Activated naive CD4-positive, alpha-beta T cell treated with anti-CD3 and anti-CD28 coated beads, Interleukin-2, amount 50 U/mL, for 16 hours (primary cell): ENCODE data around the gene SOHLH2.

Experiments
- DNase-seq: peaks from one replicate; pipeline ENCODE4 v3.0.0-alpha.2; 2020

The SOHLH2 gene

DNA sequence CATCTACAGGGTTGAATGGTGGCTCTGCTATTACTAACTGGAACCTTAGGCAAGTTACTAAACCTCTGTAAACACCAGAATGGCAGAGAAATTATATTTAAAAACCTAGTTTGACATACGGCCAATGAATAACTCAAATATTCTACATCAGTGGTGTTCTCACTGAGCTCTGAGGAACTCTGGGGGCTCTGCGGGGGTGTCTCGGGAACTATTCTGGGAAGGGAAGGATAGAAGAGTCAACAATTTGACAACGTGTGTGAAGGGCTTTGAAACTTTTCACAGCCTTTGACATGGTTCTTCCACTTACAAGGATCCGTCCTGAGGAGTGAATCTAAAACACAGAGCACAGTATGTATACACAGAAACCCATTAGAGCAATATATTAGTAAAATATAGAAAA, 38.7 kb downstream of the SOHLH2 start:
- no peak for DNase-seq

DNA sequence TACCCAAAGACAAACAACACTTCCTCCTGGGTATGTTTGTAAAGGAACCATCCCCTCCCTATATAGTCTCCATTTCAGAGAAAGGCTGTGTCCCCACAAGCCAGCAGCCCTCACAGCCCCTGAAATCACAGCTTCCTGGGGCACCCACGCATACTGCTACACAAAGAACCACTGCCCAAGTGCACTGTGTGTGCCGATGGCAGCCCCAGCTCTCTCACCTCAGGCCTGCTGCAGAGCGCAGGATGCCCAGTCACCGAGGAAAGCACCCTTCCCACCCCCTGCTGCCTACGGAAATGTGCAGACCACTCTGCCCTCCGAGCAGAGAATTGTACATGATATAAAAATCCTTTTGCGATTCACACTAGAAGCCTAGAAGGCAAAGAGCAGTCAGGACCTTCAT, 39.4 kb downstream of the SOHLH2 start:
- no peak for DNase-seq

DNA sequence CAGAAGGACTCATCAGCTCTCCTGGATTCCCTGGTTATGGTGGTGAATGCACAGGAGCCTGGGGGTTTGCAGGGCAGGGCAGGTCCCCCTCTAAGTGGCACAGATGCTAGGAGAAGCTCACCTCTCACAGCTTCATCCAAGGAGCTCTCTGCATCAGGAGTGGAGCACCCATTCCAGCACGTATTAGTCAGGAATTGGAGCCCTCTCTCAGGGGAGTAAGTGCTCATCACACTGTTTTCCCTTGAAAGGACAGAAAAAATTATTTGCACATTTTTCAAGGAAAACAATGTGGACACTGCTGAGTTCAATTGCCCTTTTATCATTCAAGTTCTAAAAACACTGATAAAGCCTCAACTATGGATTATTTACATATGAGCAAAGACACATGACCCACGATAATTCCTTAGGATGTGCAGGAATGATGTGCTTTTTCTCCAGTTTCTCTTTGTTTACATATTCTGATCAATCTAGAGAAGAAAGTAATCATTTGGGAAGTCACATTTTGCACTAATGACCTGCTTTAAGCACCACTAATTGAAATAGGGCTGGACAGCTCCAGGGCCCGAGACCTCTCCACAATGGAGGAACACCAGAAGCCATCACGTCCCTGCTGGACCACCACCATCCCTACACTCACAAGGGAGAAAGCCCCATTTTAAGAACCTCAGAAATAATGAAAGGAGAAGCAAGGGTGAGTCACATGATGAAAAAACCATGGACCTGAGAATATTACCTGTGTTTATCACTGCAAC, 40.6 kb downstream of the SOHLH2 start:
- no peak for DNase-seq

DNA sequence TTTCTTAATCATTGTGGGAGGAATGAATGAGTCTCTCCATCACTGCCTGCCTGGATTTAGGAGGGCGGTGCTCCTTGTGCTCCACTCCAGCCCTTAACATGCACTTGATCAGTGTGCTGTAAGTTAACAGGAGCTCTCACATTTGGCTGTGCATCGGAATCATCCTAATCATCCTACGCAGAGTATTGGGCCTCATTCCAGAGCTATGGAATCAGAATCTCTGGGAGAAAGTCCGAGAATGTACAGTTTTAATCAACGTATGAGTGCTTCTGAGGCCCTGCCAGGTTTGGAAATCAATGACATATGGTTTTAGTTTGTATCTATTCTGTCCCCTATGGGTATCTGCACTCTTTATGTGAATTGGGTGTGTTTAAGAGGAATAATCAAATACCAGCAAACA, 48.3 kb downstream of the SOHLH2 start:
- DNase-seq = no peak

DNA sequence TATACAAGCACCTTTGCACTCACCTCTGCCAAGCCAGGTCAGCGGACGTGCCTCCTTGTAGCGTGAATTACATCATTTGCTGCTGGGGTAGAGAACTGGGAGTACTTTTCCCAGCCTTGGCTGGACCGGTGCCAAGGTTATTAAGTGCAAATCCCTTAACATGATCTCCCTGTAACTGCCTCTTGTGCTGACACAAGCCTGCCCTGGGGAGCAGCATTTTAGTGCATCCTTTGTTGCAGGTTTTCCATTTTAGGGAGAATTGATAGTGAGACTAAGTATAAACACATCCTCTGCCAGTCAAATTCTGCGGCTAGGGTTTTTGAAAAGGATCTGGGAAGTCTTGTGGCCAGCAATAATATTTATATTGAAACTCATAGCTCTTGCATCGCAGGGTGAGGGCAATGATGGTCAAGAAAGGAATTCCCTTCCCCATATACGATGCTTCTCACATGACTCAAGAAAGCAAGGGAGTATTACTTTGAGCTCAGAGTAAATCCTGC, 50.5 kb downstream of the SOHLH2 start:
- no peak for DNase-seq

DNA sequence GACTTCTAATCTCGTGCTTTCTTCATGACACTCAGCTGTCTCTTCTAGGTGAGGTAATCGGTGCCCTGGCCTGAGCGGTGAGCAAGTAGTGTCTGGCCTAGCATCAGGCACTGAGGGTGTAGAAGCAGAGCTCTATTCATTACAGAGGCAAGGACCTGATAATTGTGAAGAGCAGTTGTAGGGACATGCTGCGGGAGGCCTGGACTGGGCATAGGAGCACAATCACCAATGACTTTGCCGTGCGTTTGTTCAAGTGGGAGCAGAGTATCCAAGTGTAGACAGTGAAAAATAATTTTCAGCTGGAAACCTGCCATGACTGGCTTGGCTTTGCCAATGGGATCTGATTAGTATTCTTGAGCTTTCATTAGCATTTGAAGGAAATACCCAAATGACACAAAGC, 51.1 kb downstream of the SOHLH2 start:
- no peak for DNase-seq

DNA sequence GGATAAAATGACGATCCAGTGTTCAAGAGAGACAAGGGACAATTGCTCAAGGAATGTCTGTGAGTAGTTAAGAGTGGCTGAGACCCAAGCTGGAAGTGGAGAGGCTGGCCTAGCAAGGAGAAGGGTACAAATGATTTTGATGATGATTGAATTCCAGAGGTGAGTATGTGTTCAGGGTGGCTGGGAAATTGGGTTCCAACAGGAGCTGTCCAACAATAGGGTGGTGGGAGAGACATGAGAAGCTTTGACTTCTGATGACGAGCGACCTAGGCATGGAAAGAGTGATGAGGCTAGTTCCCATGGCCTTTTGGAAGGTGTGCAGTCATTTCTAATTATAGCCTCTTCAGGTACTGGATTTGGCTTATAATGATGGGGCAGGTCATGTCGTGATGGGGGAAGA, 54.1 kb downstream of the SOHLH2 start:
- no peak for DNase-seq

DNA sequence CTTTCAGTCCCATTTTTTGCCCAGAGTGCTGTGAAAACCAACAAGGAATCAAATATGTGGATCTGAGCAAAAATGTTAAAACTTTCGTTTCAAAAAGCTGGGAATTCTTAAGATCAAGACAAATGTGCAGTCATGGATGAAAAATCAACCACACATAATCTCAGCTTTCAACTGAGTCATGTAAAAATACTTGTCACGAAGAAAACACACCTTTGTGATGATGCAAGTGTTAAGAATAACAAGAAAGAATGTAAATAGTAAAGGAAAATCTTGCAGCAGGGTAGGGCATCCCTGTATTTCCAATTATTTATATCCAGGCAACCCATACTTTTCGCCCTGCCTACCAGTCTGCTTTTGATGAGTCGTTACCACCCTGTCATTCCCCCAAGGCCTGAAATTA, 55.7 kb downstream of the SOHLH2 start:
- DNase-seq = no peak

DNA sequence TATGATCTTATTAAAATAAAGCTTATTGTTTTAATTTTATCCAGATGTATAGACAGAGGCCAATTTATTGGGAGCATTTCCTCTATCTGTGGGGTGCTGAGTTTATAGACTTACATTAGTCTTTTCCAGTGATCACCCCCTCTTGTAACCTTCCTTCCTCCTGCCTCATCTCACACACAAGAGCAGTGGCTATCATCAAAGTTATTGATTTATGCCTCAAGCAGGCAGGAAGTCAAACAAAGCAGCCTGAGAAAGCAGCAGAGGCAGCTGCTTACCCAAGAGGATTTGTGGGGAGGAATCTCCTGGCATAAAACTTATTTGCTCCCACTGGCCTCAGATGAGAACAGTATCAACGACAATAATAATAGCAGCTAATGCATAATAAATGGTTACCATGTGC, 56.9 kb downstream of the SOHLH2 start:
- no peak for DNase-seq

DNA sequence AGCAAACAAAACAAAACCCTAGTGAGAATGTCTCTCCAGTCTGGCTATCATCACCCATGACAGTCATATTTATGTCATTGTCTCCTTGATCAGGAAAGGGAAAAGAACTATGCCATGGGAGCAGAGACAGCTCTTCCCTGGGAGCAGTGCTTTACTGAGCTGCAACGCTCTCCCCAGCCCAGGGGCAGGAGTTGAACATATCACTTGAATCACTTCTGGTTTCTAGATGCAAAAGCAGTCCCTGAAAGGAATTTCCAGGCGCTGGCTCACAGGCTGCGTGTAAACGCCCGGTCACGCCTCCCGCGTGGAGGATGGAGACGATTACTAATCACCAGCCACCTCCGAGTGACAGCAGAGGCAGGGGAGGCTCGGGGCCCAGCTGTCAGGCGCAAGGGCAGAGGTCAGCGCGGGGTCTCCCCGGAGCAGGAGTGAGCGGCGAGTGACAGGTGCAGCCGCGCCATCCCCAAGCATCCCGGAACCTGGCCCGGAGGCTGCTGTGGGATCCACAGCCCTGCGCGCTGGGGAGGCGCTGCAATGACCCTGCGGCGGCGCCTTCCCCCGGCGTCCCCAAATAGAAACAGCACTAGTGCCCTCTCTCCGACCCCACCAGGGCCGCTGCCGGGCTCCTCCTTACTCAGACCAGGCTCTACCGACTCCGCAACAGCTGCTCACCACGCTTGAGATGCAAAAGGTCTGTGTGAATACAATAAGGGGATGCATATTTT, 59.6 kb downstream of the SOHLH2 start:
- DNase-seq = no peak

DNA sequence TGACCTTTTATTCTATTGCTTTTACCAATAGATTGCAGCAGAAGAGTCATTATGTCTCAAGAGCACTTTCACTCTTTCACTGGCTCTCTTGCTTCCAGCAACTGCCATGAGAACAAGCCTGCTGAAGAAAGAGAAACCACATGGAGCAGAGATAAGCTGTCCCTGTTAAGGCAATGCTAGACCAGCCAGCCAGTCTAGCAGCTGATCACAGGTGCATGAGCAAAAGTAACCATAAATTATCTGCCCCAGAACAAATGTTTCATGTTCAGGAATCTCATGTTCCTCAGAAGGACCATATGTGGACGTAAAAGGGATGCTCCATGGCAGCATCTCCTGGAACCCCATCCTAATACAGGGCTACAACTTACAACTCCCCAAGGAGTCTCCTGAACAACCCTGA, 62.8 kb downstream of the SOHLH2 start:
- no peak for DNase-seq

DNA sequence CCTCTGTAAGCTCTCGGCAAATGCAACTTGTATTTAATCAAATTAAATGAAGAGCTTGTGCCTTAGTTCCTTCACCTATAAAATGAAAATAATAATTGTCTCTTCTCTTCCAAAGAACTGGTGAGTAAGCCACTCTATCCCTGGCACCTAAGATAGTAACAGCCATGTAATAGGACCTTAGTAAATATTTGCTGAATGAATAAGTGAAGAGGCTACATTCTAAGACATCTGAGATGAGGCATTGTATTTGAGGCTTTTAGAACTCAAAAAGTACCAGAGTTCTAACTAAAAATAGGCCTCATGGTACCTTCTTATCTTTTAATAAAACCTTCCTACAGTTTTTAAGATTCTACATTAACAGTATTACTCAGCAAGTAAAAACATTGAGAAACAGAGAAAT, 65.9 kb downstream of the SOHLH2 start:
- DNase-seq = no peak

DNA sequence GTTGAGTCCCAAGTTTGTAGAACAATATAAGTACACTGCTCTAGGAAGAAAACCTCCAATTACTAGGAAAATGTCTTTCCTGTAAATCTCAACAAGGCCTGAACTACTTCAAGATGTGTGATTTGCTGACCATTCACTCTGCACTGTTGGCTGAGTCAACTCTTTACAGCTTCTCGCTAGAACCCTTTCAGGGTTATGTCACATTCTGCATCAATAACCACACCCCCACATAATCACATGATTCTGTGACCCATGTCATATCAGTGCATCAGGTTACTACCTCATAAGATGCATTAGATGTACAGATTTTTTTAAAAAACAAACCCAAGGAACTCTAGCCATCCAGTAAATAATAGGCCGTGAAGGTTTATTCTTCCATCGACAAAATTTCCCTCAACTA, 67.0 kb downstream of the SOHLH2 start:
- DNase-seq = no peak

DNA sequence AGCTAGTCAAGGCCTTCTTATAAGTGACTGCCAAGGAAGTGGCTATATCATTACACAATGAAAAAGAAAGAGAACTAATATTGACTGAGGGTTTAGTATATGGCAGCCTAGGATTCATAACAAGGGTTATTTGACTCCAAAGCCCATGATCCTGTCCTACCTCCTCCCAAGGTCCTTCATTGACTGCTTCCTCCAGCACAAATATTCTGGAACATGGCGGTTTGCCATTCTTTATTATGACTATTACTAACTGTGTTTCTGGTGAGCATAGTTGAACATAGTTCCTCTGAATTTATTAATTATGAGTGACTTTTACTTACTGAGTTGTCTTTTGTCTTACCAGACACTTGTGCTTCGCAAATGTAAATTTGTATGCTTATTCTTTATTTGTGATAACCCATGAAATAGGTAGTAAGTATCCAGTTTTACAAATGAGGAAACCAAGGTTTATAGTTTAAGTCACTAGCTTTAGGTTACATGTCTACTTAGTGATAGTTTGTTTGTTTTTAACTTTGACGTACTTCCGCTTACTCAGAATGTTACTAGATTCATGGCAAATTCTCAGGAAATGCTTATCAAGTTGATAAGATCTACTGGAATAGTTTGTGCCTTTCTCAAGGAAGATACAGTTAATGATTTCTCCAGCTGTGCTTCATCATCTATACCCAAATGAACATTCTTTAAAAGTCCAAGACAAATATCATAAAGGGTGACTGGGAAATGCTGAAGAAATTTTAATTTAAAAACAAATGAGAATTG, 67.7 kb downstream of the SOHLH2 start:
- DNase-seq = no peak

DNA sequence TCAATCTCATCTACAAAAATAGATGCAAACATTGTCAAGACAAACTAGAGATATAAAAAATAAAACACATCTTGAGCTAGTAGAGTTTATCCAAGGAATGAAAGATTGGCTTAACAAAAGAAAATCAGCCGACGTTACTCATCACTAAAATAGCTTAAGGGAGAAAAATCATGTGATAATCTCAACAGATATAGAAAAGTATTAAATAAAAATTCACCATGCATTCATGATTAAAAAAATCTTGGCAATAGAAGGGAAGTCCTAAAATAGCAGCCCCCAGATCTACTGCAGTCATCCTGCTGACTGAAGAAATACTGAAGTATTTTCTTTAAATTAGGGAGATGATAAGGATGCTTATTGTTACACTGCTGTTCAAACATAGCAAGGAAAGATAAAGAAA, 70.6 kb downstream of the SOHLH2 start:
- no peak for DNase-seq

DNA sequence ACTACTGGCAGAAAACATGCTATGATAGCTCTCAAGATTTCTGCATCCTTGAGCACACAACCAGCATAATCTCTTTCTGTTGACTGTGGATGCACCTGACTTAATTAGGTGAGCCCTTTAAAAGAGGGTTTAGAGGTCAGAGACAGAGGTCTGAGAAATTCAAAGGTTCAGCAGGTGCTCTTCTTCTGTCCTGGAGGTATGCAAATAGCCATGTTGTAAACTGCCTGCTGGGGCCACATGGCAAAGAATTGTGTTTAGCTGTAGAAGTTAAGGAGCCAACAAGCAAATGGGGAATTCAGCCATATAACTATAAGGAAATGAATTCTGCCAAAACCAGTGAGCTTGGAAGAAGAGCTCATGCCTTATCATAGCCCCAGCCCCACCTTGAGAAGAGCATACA, 71.6 kb downstream of the SOHLH2 start:
- DNase-seq = no peak

DNA sequence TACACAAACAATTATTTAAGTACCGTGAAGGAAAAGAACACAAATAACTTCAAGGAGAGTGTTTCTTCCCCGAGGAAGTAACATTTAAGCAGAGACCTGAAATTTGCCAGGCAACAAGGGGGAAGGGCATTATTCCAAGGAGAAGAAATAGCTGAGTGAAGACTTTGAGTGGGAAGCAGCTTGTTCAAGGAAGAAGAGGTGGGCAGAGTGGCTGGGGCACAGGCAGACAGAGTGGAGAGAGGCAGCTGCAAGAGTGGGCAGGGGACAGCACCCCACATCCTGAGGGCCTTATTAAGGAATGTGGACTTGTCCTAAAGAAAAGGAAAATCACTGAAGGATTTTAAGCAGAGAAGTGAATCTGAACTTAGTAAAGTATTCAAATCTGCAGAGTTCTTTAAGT, 78.5 kb downstream of the SOHLH2 start:
- no peak for DNase-seq

DNA sequence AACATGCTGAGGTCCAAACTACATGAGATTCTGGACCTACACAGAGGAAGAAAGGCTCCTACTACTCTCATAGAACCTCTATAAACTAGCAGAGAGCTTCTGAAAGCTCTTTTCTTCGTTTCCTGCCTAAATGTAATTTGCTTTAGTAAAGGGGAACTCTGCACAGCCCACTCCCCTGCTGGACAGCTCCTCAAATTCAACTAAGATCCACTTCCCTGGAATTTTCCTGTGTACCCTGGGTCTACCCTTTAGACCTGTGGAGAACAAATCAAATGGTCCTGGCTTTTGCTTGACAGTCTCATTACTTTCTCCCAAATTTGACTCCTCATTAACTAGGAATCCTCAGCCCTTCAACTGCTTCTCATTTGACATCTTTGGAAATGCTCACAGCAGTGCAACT, 79.7 kb downstream of the SOHLH2 start:
- DNase-seq = no peak

DNA sequence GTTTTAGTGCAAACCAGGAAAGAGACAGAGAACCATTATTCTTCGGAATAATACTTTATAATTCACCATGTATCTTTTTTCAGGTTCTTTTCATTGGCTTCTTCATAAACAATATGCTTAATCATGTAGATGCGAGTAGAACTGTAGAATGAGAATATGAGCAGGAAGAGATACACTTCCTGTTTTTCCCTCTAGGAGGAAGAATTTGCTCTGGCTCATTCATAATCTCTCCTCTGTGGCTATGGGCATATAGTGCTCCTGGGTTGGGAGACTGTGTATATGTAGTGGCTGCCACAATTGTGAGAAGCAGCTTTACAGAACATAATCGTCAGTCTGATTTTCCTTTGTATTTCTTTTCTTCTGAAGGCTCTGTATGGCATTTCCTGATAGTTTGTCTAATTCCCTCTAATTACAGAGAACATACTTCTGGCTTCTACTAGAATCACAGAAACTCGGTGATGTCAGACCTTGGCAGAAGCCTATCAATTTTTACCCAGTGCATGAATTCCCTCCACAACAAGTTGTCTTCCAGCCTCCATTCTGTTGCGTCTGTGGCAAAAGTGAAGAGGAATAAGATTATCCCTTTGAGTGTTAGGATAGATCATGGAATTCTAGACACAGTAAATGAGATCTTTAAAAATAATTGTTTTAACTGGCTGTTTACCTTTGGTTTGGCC, 80.3 kb downstream of the SOHLH2 start:
- no peak for DNase-seq

DNA sequence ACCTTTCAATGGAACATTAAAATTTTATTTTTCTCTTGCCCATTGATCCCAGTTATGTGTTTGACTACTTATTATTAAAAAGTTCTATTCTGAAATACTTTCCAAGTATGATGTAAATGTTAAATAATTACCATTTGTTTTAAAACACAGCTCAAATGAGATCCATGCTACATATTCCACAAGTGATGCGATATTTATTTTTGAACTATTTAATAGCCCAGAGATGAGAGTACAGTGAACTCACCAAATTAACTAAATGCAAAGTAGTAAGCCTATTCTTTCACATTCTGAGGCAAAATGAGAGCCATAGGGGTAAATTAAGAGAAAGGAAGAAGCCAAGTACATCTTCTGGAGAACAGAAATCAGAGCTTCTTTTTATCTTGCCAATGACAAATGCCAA, 82.0 kb downstream of the SOHLH2 start:
- no peak for DNase-seq

DNA sequence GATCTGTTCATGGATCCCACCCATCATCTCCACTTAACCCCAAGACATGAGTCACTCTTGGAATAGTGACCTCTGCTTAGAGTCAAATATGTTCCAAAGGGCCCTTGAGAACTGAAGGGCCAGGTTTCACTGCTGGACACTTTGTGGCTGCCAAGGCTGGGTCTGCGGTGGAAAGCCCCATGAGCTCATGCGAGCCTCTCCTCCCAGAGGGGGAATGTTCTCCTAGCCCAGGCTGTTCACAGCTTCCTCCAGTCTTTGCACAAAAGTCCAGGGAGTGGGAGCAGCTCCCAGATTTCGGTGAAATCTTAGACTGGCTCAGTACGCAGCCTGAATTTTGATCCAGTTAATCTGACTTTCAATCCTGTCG, 82.4 kb downstream of the SOHLH2 start:
- DNase-seq = no peak

DNA sequence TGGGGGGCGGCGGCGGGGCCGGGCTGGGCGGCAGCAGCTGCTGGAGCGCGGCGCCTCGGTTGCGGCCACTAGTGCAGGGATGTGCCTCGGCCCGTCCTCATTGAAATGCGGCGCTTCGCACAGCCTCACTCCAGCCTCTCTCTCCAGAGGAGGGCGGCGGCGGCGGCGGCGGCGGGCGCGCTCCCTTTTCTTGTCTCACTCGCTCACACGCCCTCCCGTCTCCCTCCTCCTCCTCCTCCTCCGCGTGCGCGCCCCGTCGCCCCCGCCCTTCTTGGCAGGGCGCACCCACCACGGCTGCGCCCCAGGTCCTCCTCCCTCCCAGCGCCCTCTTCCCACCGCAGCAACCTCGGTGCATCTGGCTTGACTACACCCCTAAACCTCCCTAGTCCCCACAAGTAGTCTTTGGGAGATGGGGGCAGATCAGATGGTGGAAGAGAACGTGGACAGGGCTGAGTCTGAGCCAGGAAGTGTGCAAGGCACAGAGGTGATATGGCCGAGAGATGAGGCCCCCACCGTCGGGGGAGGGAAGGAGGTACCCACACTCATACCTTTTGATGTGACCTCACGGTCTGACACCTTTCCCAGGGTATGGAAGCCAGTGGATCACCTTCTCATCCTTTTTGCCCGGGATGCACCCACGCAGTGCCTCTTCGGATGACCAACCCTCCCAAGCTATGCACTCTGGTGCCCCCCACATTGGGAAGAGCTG, 83.0 kb downstream of the SOHLH2 start, which contains the start of gene DCLK1:
Gene DCLK1, minus strand, starts transcription at position 161 of the 709 bp plus-strand sequence.
- no peak for DNase-seq
